HepG2 (cell line): ENCODE results near the gene CFAP100. TPM values are rescaled to one million over a fixed set of nuclear protein-coding genes. Genes with fewer than 3 reads are reported as not detected.

ENCODE experiments used
- ATAC-seq: fragments of 200-7000 bp; cut with Tn5 transposase; 3 replicates; pipeline ENCODE4 v1.9.1; 2020; ENCODE audit warnings: mild to moderate bottlenecking, moderate library complexity
- BruUV-seq: library from RNA; stranded (reverse); fragments of 400-500 nt; replicated peaks from 2 replicates; lab custom pipeline; 2021; lab: Mats Ljungman, UMichigan
- CTCF ChIA-PET: fragments of 300-600 bp; formaldehyde crosslinking; extraction: SDS; loops from one replicate; lab custom pipeline; 2021; ENCODE audit warnings: low total read pairs, inconsistent platforms, low intra/inter-chr PET ratio; lab: Yijun Ruan, JAX
- POLR2A ChIA-PET: fragments of 350-600 bp; sonication (Branson Sonifier 250); formaldehyde crosslinking; loops from one replicate; lab custom pipeline; 2020; ENCODE audit warnings: antibody characterized with exemption, inconsistent platforms; lab: Yijun Ruan, JAX
- DNase-seq: peaks from one replicate; pipeline ENCODE4 v3.0.0-alpha.2; 2015; ENCODE audit warnings: low spot score
- FAIRE-seq: peaks from 3 replicates; lab custom pipeline; 2011; peaks lifted over from hg19 to GRCh38; lab: Jason Lieb, UNC
- H2AFZ ChIP-seq: one replicate; pipeline ENCODE4 v1.6.1; 2011; ENCODE audit warnings: low read length, inconsistent platforms
- H3K27ac ChIP-seq: fragments of 300-600 bp; 3 replicates; pipeline ENCODE4 v1.8.0; 2011; ENCODE audit warnings: mixed run types, mild to moderate bottlenecking, mixed read lengths, low read length, inconsistent platforms; ENCODE audit not compliant: insufficient read depth; ENCODE audit errors: extremely low read length
- H3K27me3 ChIP-seq, 2 experiments: fragments of 200-600 bp in 1 of 2; 2 replicates in 1 of 2; 3 replicates in 1 of 2; pipeline versions ENCODE4 v1.6.0 to v1.8.0; 2011; ENCODE audit warnings: low read length in 2 of 2, mild to moderate bottlenecking in 2 of 2, moderate library complexity in 2 of 2, inconsistent platforms in 1 of 2; ENCODE audit not compliant: insufficient read depth in 2 of 2, control insufficient read depth in 1 of 2
- H3K36me3 ChIP-seq, 2 experiments: fragments of 200-600 bp in 1 of 2; replicated peaks in 1 of 2; 2 replicates in 1 of 2; 3 replicates in 1 of 2; pipeline versions ENCODE4 v1.5.1 to v1.8.0; 2011; ENCODE audit warnings: low read length in 2 of 2, inconsistent platforms in 1 of 2; ENCODE audit not compliant: insufficient read depth in 2 of 2, control insufficient read depth in 1 of 2
- H3K4me1 ChIP-seq: 2 replicates; pipeline ENCODE4 v1.5.1; 2012; ENCODE audit warnings: low read length, inconsistent platforms; ENCODE audit not compliant: insufficient read depth
- H3K4me2 ChIP-seq: 2 replicates; pipeline ENCODE4 v1.6.0; 2011; ENCODE audit warnings: low read depth, low read length, inconsistent platforms
- H3K4me3 ChIP-seq, 3 experiments: fragments of 200-600 bp in 1 of 3; sonication (generic), shearing (Covaris generic) in 1 of 3; replicated peaks in 1 of 3; 2 replicates each; pipeline ENCODE4 v1.5.1; 2011 to 2016; ENCODE audit warnings: low read length in 3 of 3, inconsistent platforms in 2 of 3, low read depth in 2 of 3, mild to moderate bottlenecking in 2 of 3, control low read depth in 1 of 3, mixed read lengths in 1 of 3; ENCODE audit not compliant: insufficient read depth in 1 of 3
- H3K79me2 ChIP-seq: one replicate; pipeline ENCODE4 v1.6.1; 2011; ENCODE audit warnings: low read length, inconsistent platforms; ENCODE audit not compliant: insufficient read depth
- H3K9ac ChIP-seq: 2 replicates; pipeline ENCODE4 v1.6.0; 2011; ENCODE audit warnings: mild to moderate bottlenecking, low read depth, low read length, inconsistent platforms; ENCODE audit not compliant: insufficient read depth
- H3K9me3 ChIP-seq: 2 replicates; pipeline ENCODE4 v1.5.1; 2012; ENCODE audit warnings: mild to moderate bottlenecking, low read length
- H4K20me1 ChIP-seq: 2 replicates; pipeline ENCODE4 v1.6.0; 2011; ENCODE audit warnings: inconsistent platforms, mild to moderate bottlenecking, low read length, moderate library complexity; ENCODE audit not compliant: insufficient read depth
- FOXJ3 ChIP-seq: sonication (generic); formaldehyde crosslinking; IDR thresholded peaks from 2 replicates; pipeline ENCODE4 v1.4.0; 2020; ENCODE audit warnings: missing genetic modification reagents, mild to moderate bottlenecking, borderline replicate concordance
- GTF2F1 ChIP-seq: fragments of 150-350 bp; IDR thresholded peaks from 2 replicates; pipeline ENCODE4 v1.6.1; 2014; ENCODE audit warnings: low read length
- LCORL ChIP-seq, 2 experiments: fragments of 450-650 bp in 1 of 2; sonication (generic) in 1 of 2; formaldehyde crosslinking in 1 of 2; IDR thresholded peaks; 2 replicates each; pipeline versions ENCODE4 v1.5.0 to v1.6.1; 2017 to 2020; ENCODE audit warnings: antibody characterized with exemption in 1 of 2, missing genetic modification reagents in 1 of 2
- NRL ChIP-seq: sonication (generic); formaldehyde crosslinking; IDR thresholded peaks from 2 replicates; pipeline ENCODE4 v1.5.0; 2020; ENCODE audit warnings: missing genetic modification reagents, mild to moderate bottlenecking, moderate library complexity, borderline replicate concordance
- RNF2 ChIP-seq: fragments of 450-650 bp; conservative IDR thresholded peaks from 2 replicates; pipeline ENCODE4 v1.6.1; 2016; ENCODE audit warnings: low read depth
- SALL1 ChIP-seq: sonication (generic); formaldehyde crosslinking; IDR thresholded peaks from 2 replicates; pipeline ENCODE4 v1.8.0; 2022; ENCODE audit warnings: mild to moderate bottlenecking, missing genetic modification reagents
- WGBS: methylation state at CpG from one replicate; pipeline ENCODE4 v1.1.6; 2017; ENCODE audit warnings: low lambda C conversion rate; 5-methylcytosine and 5-hydroxymethylcytosine counted together
- in situ Hi-C: cut with HindIII; loops from 2 replicates; pipeline ENCODE4 v1.10.0; 2017; ENCODE audit warnings: low pct_unique_long_range_greater_than_20kb; ENCODE audit not compliant: extremely low pct_ligation_motif_present
- intact Hi-C: fragments of 100-400 bp; cut with micrococcal nuclease; formaldehyde crosslinking; loops from one replicate; pipeline ENCODE4 v1.10.0; 2022; ENCODE audit not compliant: unreplicated experiment
- polyA plus RNA-seq, 8 experiments: library from polyadenylated mRNA; depleted of rRNA in 3 of 8; stranded (reverse) in 7 of 8; unstranded in 1 of 8; fragments of >200 nt; fragmentation: Illumina TruSeq in 4 of 8; extraction: Trizol in 4 of 8; gene quantifications; 2 replicates each; pipeline versions ENCODE4 v1.2.1 to v1.2.3, GENCODE V29; 2011 to 2016; ENCODE audit warnings: low read depth in 4 of 8, missing spikeins in 1 of 8, mixed read lengths in 1 of 8; ENCODE audit not compliant: insufficient read depth in 1 of 8
- total RNA-seq, 5 experiments: library from RNA; depleted of rRNA; stranded (reverse); fragments of >200 nt; fragmentation: Illumina TruSeq; extraction: Trizol; gene quantifications; 2 replicates each; pipeline ENCODE4 v1.2.3, GENCODE V29; 2016; ENCODE audit warnings: low read depth in 1 of 5
- TF ChIP-seq, protein P1 (sequence below): sonication (generic); formaldehyde crosslinking; IDR thresholded peaks from 2 replicates; pipeline ENCODE4 v1.8.0; 2022; ENCODE audit warnings: mild to moderate bottlenecking, missing genetic modification reagents; ENCODE audit not compliant: insufficient replicate concordance
- TF ChIP-seq, protein P2 (sequence below): sonication (generic); formaldehyde crosslinking; IDR thresholded peaks from 2 replicates; pipeline ENCODE4 v1.5.0; 2020; ENCODE audit warnings: mild to moderate bottlenecking, missing genetic modification reagents, borderline replicate concordance

Gene CFAP100
- total and polyA plus RNA-seq, 2 of the 13 experiments (the other 11 are each of a cell fraction or from before 2014, with no cell fraction given) = 0.32 TPM; not detected in 1

DNA sequence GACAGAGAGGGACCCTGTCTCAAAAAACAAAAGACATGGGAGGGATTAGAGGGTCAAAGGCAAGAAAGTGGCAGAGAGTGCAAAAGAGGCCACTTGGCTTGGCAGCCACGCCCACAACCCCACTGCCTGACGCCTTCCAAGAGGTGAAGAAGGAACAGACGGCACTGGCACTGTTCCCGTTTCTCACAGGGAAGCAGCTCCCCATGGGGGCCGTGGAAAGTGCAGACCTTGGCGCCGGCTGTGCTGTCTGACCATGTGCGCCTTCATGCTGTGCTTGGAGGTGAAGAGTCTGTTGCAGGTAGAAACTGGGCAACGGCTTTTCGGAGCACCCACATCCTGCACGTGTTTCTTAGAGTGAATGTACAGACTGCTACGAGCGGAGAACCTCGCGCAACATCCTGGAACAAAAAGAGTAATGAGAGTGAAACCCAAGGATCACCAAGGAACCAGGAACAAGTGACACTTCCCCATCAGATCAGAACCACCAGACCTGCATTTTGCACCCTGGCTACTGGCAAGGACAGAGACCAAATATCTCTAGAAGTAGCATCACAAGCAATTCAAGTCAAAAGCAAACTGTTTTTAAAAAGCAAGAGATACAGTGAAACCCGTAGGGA is 71.3 kb downstream of the CFAP100 start:
- no peaks in the 10 kb centered on the region for H3K27me3 ChIP-seq
- H3K4me3 ChIP-seq = no peak overlapping the region
- no peak overlapping the region for H2AFZ ChIP-seq
- H3K9ac ChIP-seq = 0 out of 2 replicates have a peak overlapping the region, but pooled peaks have one; percentile 1
- ATAC-seq (no peak), FAIRE-seq (no peak), DNase-seq (no peak)
- peaks cover 19% of the 10 kb centered on the region; the same call in 1 of the 2 replicates for H4K20me1 ChIP-seq
- H3K9me3 ChIP-seq = no peaks in the 10 kb centered on the region
- H3K4me2 ChIP-seq = peak overlapping the region; percentile 21; the same call in 1 of the 2 replicates
- peaks cover 58% of the 10 kb centered on the region for H3K4me1 ChIP-seq
- intact Hi-C loops (no loop called here), in situ Hi-C loops (no loop called here)
- ChIA-PET POLR2A (interaction anchor here (2.4 kb wide), 1 partner anchor 9 kb away, joined by 13 read pairs; the partner anchor contains the start of gene ZXDC), CTCF (no interaction called here)
- 96% methylated on average over 16 of the region's 16 CpGs for WGBS
- peaks cover 36 to 94% of the 10 kb centered on the region in 2 experiments for H3K36me3 ChIP-seq
- BruUV-seq = no TSS peak
- peak overlapping the region; percentile 58 for H3K27ac ChIP-seq
- H3K79me2 ChIP-seq = peaks cover 45% of the 10 kb centered on the region
- TF ChIP-seq, protein P1, sequence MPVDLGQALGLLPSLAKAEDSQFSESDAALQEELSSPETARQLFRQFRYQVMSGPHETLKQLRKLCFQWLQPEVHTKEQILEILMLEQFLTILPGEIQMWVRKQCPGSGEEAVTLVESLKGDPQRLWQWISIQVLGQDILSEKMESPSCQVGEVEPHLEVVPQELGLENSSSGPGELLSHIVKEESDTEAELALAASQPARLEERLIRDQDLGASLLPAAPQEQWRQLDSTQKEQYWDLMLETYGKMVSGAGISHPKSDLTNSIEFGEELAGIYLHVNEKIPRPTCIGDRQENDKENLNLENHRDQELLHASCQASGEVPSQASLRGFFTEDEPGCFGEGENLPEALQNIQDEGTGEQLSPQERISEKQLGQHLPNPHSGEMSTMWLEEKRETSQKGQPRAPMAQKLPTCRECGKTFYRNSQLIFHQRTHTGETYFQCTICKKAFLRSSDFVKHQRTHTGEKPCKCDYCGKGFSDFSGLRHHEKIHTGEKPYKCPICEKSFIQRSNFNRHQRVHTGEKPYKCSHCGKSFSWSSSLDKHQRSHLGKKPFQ (CRISPR knock-in tag) = peak; percentile 13
- no peak for TF ChIP-seq FOXJ3 (CRISPR knock-in tag)
- no peak for TF ChIP-seq RNF2
- TF ChIP-seq NRL (CRISPR knock-in tag) = 0 out of 2 replicates have a peak, but pooled peaks have one; percentile 26
- no peak for TF ChIP-seq LCORL (IDR thresholded peaks at IDR 0.05)
- TF ChIP-seq LCORL (CRISPR knock-in tag; IDR thresholded peaks at IDR 0.05) = peak; percentile 1; the same call in 1 of the 2 replicates
- TF ChIP-seq, protein P2, sequence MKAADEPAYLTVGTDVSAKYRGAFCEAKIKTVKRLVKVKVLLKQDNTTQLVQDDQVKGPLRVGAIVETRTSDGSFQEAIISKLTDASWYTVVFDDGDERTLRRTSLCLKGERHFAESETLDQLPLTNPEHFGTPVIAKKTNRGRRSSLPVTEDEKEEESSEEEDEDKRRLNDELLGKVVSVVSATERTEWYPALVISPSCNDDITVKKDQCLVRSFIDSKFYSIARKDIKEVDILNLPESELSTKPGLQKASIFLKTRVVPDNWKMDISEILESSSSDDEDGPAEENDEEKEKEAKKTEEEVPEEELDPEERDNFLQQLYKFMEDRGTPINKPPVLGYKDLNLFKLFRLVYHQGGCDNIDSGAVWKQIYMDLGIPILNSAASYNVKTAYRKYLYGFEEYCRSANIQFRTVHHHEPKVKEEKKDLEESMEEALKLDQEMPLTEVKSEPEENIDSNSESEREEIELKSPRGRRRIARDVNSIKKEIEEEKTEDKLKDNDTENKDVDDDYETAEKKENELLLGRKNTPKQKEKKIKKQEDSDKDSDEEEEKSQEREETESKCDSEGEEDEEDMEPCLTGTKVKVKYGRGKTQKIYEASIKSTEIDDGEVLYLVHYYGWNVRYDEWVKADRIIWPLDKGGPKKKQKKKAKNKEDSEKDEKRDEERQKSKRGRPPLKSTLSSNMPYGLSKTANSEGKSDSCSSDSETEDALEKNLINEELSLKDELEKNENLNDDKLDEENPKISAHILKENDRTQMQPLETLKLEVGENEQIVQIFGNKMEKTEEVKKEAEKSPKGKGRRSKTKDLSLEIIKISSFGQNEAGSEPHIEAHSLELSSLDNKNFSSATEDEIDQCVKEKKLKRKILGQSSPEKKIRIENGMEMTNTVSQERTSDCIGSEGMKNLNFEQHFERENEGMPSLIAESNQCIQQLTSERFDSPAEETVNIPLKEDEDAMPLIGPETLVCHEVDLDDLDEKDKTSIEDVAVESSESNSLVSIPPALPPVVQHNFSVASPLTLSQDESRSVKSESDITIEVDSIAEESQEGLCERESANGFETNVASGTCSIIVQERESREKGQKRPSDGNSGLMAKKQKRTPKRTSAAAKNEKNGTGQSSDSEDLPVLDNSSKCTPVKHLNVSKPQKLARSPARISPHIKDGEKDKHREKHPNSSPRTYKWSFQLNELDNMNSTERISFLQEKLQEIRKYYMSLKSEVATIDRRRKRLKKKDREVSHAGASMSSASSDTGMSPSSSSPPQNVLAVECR (CRISPR knock-in tag) = 0 out of 2 replicates have a peak, but pooled peaks have one; percentile 4
- TF ChIP-seq SALL1 (CRISPR knock-in tag) = no peak
- no peak for TF ChIP-seq GTF2F1
